Type B pancreatic cell (in vitro differentiated cells): ENCODE measurements around the gene SCG5. TPM values are rescaled to one million over a fixed set of nuclear protein-coding genes. Genes with fewer than 3 reads are reported as not detected.

Experiments
- DNase-seq: peaks from one replicate; pipeline ENCODE4 v3.0.0; 2021; ENCODE audit warnings: mixed read lengths; ENCODE audit not compliant: unreplicated experiment; ENCODE audit errors: extremely low spot score
- H3K27ac Mint-ChIP-seq: 2 replicates; pipeline ENCODE4 v1.8.0; 2021; ENCODE audit warnings: mild to moderate bottlenecking, mixed read lengths
- H3K27me3 Mint-ChIP-seq: 2 replicates; pipeline ENCODE4 v1.8.0; 2021; ENCODE audit warnings: mixed read lengths
- H3K36me3 Mint-ChIP-seq: 2 replicates; pipeline ENCODE4 v1.8.0; 2021; ENCODE audit warnings: mixed read lengths
- H3K4me1 Mint-ChIP-seq: one replicate; pipeline ENCODE4 v1.8.0; 2021; ENCODE audit warnings: mixed read lengths; ENCODE audit not compliant: unreplicated experiment
- H3K4me3 Mint-ChIP-seq: 2 replicates; pipeline ENCODE4 v1.8.0; 2021; ENCODE audit warnings: mild to moderate bottlenecking, mixed read lengths
- H3K9me3 Mint-ChIP-seq: 2 replicates; pipeline ENCODE4 v1.8.0; 2021; ENCODE audit warnings: mixed read lengths
- total RNA-seq: library from RNA; stranded (reverse); gene quantifications from 2 replicates; pipeline ENCODE4 v1.2.1, GENCODE V29; 2021; ENCODE audit warnings: low replicate concordance
- TF ChIP-seq, protein P1 (sequence below): fragments of 200-600 bp; sonication (generic); conservative IDR thresholded peaks from 2 replicates; pipeline ENCODE4 v1.5.0; 2021; ENCODE audit warnings: antibody characterized with exemption, mild to moderate bottlenecking

The SCG5 gene
- total RNA-seq, 1 donor from 2014 or later = 93.1 TPM

DNA sequence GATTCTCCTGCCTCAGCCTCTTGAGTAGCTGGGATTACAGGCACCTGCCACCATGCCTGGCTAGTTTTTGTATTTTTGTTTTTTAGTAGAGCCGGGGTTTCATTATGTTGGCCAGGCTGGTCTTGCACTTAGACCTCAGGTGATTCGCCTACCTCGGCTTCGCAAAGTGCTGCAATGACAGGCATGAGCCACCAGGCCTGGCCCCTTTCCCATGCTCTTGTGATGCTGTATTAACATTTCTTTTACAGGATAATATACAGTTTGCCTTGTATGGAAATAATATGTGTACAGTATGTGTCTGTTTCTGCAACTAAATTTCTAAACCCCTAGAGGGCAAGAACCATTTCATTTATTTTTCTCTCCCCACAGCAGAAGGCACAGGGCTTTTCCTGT lies 37.8 kb downstream of the SCG5 start:
- Mint-ChIP-seq H3K4me1 (peaks cover 11% of the 10 kb centered on the region), H3K36me3 (no peaks in the 10 kb centered on the region), H3K27ac (no peak overlapping the region), H3K4me3 (no peak overlapping the region), H3K27me3 (no peaks in the 10 kb centered on the region), H3K9me3 (no peaks in the 10 kb centered on the region)
- TF ChIP-seq, protein P1, sequence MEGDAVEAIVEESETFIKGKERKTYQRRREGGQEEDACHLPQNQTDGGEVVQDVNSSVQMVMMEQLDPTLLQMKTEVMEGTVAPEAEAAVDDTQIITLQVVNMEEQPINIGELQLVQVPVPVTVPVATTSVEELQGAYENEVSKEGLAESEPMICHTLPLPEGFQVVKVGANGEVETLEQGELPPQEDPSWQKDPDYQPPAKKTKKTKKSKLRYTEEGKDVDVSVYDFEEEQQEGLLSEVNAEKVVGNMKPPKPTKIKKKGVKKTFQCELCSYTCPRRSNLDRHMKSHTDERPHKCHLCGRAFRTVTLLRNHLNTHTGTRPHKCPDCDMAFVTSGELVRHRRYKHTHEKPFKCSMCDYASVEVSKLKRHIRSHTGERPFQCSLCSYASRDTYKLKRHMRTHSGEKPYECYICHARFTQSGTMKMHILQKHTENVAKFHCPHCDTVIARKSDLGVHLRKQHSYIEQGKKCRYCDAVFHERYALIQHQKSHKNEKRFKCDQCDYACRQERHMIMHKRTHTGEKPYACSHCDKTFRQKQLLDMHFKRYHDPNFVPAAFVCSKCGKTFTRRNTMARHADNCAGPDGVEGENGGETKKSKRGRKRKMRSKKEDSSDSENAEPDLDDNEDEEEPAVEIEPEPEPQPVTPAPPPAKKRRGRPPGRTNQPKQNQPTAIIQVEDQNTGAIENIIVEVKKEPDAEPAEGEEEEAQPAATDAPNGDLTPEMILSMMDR = peak; percentile 44
- DNase-seq = no peak

DNA sequence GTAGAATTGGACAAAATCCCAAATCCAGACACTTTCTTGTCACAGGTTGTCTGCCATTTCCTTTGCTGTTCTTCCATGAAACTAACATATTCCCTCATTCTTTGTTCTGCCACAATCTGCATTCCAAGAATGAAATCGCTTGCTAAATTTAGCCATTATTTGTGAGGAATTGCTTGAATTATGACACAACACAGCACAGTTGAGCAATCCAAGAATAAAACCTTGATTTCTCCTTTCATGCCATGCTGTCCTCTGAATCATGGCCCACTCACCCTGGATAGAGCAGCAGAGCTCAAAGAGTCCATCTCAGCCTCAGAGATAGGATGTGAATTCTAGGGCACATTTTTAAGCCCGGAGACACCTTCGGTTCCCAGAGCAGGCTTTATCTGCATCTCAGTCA lies 41.1 kb downstream of the SCG5 start:
- H3K9me3 Mint-ChIP-seq = no peaks in the 10 kb centered on the region
- H3K27ac Mint-ChIP-seq = no peak overlapping the region
- H3K4me1 Mint-ChIP-seq = peaks cover 4% of the 10 kb centered on the region
- no peaks in the 10 kb centered on the region for H3K36me3 Mint-ChIP-seq
- H3K4me3 Mint-ChIP-seq = no peak overlapping the region
- DNase-seq = no peak
- TF ChIP-seq, protein P1 = no peak
- H3K27me3 Mint-ChIP-seq = no peaks in the 10 kb centered on the region

DNA sequence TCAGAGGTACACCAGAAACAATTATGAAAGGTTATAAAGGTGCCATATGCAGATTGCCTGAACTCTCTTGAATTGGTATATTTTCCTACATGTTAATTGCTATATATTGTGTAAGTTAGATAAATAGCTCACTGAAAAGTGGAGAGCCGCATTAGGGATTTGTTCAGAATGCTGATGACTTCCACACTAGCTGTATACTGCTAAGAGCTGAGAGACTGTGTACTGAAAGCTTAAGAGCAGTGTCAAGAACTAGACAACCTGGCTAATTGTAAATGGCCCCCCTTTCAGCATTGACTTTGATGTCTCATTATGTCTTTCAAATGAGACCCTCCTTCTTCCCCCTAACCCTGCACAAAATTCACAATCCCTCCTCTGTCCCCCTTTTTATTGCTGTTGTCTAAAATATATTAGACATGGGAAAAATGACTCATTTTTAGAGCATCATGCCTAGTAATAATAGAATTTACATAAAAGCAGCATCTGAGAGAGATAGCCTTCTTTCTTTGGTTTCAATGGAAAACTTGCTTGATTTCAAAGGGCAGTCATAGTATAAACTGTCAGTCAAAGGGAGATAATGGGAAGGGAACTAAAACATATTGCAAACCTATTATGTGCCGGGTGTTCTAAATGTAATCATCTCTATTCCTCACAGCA lies 41.6 kb downstream of the SCG5 start:
- Mint-ChIP-seq H3K4me1 (no peaks in the 10 kb centered on the region), H3K4me3 (no peak overlapping the region), H3K9me3 (no peaks in the 10 kb centered on the region), H3K36me3 (no peaks in the 10 kb centered on the region), H3K27me3 (no peaks in the 10 kb centered on the region), H3K27ac (no peak overlapping the region)
- no peak for DNase-seq
- TF ChIP-seq, protein P1 = no peak

DNA sequence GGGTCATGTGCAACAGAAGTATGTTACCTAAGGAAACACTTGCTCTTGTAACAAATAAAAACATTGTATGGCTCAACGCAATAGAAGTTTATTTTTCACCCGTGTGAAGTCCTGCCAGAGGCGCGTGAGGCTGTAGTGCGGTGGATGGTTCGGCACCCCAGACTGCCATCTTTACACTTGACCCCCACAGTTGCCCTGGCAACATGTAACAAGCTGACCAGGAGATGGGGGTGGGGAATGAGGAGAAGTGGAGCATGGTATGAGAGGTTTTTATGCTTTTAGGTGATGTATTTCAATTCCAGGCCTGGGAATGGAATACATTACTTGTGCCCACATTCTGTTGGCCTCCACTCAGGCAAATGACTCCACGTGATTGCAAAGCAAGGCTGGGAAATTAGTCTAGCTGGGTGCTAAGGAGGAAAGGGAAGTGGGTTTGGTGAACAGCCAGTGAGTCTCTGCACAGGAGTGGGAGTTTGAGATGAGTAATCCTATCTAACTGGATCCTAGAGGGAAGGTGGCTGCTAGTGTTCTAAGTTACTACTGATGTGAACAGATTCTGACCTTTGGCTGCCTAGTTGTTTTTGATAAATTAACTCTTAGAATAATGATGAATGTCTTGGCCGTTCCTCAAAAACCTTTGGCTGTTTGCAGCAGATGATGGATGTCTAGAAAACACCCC lies 42.5 kb downstream of the SCG5 start:
- H3K27me3 Mint-ChIP-seq = no peaks in the 10 kb centered on the region
- no peaks in the 10 kb centered on the region for H3K9me3 Mint-ChIP-seq
- no peaks in the 10 kb centered on the region for H3K36me3 Mint-ChIP-seq
- no peaks in the 10 kb centered on the region for H3K4me1 Mint-ChIP-seq
- TF ChIP-seq, protein P1 = no peak
- H3K4me3 Mint-ChIP-seq = no peak overlapping the region
- no peak for DNase-seq
- H3K27ac Mint-ChIP-seq = no peak overlapping the region

DNA sequence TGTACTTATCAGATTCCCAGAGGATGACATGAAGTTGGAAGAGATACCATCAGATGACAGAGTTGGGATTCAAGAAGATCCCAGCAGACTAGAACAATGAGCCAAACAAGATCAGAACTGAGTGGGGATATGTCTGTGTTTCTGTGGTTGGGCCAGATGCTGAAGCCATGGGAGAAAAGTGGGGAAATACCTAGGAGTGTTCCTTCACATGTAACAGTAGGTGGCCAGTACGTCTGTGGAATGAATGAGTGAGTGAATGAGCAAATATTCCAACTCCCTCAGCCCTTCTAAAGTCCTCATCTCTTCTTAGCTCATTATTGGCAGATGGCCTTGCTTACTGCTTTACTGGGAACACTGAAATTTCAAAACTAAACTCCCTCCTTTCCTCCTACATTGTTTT lies 44.1 kb downstream of the SCG5 start:
- no peak for DNase-seq
- no peak overlapping the region for H3K4me3 Mint-ChIP-seq
- TF ChIP-seq, protein P1 = no peak
- H3K36me3 Mint-ChIP-seq = no peaks in the 10 kb centered on the region
- no peaks in the 10 kb centered on the region for H3K27me3 Mint-ChIP-seq
- H3K9me3 Mint-ChIP-seq = no peaks in the 10 kb centered on the region
- no peak overlapping the region for H3K27ac Mint-ChIP-seq
- H3K4me1 Mint-ChIP-seq = peaks cover 4% of the 10 kb centered on the region
